HepG2 (cell line): Measurements from ENCODE around the gene SNED1. TPM values are rescaled to one million over a fixed set of nuclear protein-coding genes. Genes with fewer than 3 reads are reported as not detected.
A peak's percentile ranks its signal among the peaks of the same experiment; 100 is the strongest.

Experiments
- CBFB ChIP-seq: sonication (generic); formaldehyde crosslinking; IDR thresholded peaks from 2 replicates; pipeline ENCODE4 v1.4.0; 2020; ENCODE audit warnings: missing genetic modification reagents
- ELF3 ChIP-seq: IDR thresholded peaks from 2 replicates; pipeline ENCODE4 v1.6.1; 2016; ENCODE audit warnings: missing genetic modification reagents, missing compliant biosample characterization
- GPN1 ChIP-seq: sonication (generic); formaldehyde crosslinking; IDR thresholded peaks from 2 replicates; pipeline ENCODE4 v1.5.1; 2020; ENCODE audit warnings: missing genetic modification reagents, borderline replicate concordance
- MAFF ChIP-seq: IDR thresholded peaks from 2 replicates; pipeline ENCODE4 v1.6.1; 2011; ENCODE audit warnings: low read depth, low read length, improper control_type of control experiment
- NFKB2 ChIP-seq: sonication (generic); formaldehyde crosslinking; IDR thresholded peaks from 2 replicates; pipeline ENCODE4 v1.4.0; 2020; ENCODE audit warnings: missing genetic modification reagents, borderline replicate concordance
- PCBP1 ChIP-seq: fragments of 200-400 bp; formaldehyde crosslinking; IDR thresholded peaks from 2 replicates; pipeline ENCODE4 v1.6.1; 2017; ENCODE audit warnings: mild to moderate bottlenecking, low read depth, low read length, borderline replicate concordance
- TCF7L2 ChIP-seq: IDR thresholded peaks from 2 replicates; pipeline ENCODE4 v1.6.1; 2011; ENCODE audit warnings: mild to moderate bottlenecking, low read depth, low read length, moderate library complexity
- ZNF350 ChIP-seq: sonication (generic); formaldehyde crosslinking; IDR thresholded peaks from 2 replicates; pipeline ENCODE4 v1.4.0; 2020; ENCODE audit warnings: mild to moderate bottlenecking, low read depth, missing genetic modification reagents, borderline replicate concordance
- ZNF558 ChIP-seq: sonication (generic); formaldehyde crosslinking; IDR thresholded peaks from 2 replicates; pipeline ENCODE4 v1.9.0; 2022; ENCODE audit warnings: mild to moderate bottlenecking, missing genetic modification reagents, borderline replicate concordance
- ZNF646 ChIP-seq: sonication (generic); formaldehyde crosslinking; IDR thresholded peaks from 2 replicates; pipeline ENCODE4 v1.9.0; 2021; ENCODE audit warnings: mild to moderate bottlenecking, missing genetic modification reagents
- polyA plus RNA-seq, 8 experiments: library from polyadenylated mRNA; depleted of rRNA in 3 of 8; stranded (reverse) in 7 of 8; unstranded in 1 of 8; fragments of >200 nt; fragmentation: Illumina TruSeq in 4 of 8; extraction: Trizol in 4 of 8; gene quantifications; 2 replicates each; pipeline versions ENCODE4 v1.2.1 to v1.2.3, GENCODE V29; 2011 to 2016; ENCODE audit warnings: low read depth in 4 of 8, missing spikeins in 1 of 8, mixed read lengths in 1 of 8; ENCODE audit not compliant: insufficient read depth in 1 of 8
- total RNA-seq, 5 experiments: library from RNA; depleted of rRNA; stranded (reverse); fragments of >200 nt; fragmentation: Illumina TruSeq; extraction: Trizol; gene quantifications; 2 replicates each; pipeline ENCODE4 v1.2.3, GENCODE V29; 2016; ENCODE audit warnings: low read depth in 1 of 5
- TF ChIP-seq, protein P1 (sequence below): sonication (generic); formaldehyde crosslinking; IDR thresholded peaks from 2 replicates; pipeline ENCODE4 v1.4.0; 2020; ENCODE audit warnings: mild to moderate bottlenecking, missing genetic modification reagents
- TF ChIP-seq, protein P2 (sequence below): sonication (generic); formaldehyde crosslinking; IDR thresholded peaks from 2 replicates; pipeline ENCODE4 v1.5.0; 2020; ENCODE audit warnings: missing genetic modification reagents, mild to moderate bottlenecking, borderline replicate concordance

SNED1 gene
- total and polyA plus RNA-seq, 2 of the 13 experiments (the other 11 are each of a cell fraction or from before 2014, with no cell fraction given), result 0.15 to 0.65 TPM

DNA sequence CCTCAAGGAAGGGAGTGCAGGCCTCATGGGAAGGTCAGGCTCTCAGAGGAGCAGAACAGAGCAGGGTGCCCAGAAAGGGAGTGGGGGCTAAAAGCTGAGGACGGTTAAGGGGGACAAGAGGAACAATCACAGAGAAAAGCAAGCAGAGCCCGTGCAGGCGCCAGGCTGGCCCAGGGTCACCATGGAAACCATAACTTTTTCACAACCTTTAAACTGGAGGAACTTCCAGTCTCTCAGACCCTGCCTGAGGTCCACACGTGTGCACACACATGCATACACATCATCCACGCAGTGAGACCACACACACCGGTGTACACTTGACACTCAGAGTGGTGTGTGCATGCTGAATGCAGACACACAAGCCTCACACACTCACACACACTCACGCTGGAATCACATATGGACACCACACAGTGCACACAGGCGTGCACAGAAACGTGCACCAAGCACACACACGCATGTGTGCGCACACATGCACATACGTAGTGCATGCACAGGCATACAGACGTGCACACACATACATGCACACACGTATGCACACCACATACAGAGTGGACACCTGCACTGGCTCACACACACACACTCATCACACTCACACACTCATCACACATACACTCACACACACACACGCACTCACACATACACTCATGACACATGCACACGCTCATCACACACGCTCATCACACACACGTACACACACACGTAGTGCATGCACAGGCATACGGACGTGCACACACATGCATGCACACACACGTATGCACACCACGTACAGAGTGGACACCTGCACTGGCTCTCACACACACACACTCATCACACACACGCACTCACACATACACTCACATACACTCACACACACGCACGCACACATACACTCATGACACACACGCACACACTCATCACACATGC lies 37.2 kb upstream of the SNED1 start (continued):
- TF ChIP-seq, protein P1, sequence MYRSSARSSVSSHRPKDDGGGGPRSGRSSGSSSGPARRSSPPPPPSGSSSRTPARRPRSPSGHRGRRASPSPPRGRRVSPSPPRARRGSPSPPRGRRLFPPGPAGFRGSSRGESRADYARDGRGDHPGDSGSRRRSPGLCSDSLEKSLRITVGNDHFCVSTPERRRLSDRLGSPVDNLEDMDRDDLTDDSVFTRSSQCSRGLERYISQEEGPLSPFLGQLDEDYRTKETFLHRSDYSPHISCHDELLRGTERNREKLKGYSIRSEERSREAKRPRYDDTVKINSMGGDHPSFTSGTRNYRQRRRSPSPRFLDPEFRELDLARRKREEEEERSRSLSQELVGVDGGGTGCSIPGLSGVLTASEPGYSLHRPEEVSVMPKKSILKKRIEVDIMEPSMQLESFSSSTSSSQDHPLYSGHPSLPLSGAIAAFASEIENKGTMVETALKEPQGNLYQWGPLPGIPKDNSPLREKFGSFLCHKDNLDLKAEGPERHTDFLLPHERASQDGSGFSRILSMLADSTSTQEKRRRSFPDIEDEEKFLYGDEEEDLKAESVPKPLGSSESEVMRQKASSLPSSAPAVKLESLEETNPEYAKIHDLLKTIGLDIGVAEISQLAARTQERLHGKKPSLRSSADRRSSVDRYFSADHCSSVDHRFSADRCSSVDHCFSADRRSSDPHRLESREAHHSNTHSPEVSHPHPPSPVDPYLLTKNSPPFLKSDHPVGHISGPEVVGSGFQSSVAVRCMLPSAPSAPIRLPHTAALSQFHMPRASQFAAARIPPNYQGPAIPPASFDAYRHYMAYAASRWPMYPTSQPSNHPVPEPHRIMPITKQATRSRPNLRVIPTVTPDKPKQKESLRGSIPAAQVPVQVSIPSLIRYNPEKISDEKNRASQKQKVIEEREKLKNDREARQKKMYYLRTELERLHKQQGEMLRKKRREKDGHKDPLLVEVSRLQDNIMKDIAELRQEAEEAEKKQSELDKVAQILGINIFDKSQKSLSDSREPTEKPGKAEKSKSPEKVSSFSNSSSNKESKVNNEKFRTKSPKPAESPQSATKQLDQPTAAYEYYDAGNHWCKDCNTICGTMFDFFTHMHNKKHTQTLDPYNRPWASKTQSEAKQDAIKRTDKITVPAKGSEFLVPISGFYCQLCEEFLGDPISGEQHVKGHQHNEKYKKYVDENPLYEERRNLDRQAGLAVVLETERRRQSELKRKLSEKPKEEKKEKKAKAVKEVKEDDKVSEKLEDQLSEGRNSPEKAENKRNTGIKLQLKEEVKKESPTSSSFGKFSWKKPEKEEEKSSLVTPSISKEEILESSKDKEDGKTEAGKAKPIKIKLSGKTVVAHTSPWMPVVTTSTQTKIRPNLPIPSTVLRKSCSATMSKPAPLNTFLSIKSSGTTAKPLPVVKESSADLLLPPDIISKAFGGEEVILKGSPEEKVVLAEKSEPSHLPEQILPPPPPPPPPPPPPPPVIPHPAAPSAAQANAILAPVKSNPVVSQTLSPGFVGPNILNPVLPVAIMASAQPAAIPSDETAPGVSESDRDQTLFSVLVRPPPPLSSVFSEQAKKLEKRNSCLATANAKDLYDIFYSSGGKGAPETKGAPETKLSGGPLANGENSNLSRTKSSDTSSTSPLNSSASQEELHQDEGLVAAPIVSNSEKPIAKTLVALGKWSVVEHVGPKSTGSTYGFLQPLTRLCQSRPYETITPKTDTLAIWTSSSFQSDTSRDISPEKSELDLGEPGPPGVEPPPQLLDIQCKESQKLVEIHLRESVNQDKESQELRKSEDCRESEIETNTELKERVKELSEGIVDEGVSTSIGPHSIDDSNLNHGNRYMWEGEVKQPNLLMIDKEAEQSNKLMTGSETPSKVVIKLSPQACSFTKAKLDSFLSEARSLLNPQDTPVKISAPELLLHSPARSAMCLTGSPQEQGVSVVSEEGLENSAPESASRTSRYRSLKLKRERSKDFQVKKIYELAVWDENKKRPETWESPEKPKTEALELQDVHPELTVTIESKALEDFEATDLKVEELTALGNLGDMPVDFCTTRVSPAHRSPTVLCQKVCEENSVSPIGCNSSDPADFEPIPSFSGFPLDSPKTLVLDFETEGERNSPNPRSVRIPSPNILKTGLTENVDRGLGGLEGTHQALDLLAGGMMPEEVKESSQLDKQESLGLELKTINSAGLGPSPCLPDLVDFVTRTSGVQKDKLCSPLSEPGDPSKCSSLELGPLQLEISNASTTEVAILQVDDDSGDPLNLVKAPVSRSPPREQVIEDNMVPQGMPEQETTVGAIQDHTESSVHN (CRISPR knock-in tag), result no peak
- TF ChIP-seq ZNF558 (CRISPR knock-in tag), result peak; percentile 16; the same call in 1 of the 2 replicates
- peak; percentile 93 for TF ChIP-seq ZNF646
- no peak for TF ChIP-seq ELF3 (CRISPR knock-in tag)
- no peak for TF ChIP-seq PCBP1
- no peak; the same call in 1 of the 2 replicates for TF ChIP-seq NFKB2 (CRISPR knock-in tag)
- no peak for TF ChIP-seq CBFB (CRISPR knock-in tag)
- no peak for TF ChIP-seq MAFF
- TF ChIP-seq ZNF350 (CRISPR knock-in tag), result no peak
- TF ChIP-seq, protein P2, sequence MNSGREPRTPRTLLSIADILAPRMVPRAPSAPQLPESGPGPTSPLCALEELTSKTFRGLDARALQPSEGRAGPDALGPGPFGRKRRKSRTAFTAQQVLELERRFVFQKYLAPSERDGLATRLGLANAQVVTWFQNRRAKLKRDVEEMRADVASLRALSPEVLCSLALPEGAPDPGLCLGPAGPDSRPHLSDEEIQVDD, result 0 out of 2 replicates have a peak, but pooled peaks have one; percentile 26
- no peak for TF ChIP-seq TCF7L2
- TF ChIP-seq GPN1 (CRISPR knock-in tag), result no peak; the same call in 1 of the 2 replicates
